A549 (cell line): ENCODE data around the gene TARM1. TPM values are rescaled to one million over a fixed set of nuclear protein-coding genes. Genes with fewer than 3 reads are reported as not detected.
"Not testable (repeated sequence)": the region's sequence is repeated elsewhere in the genome, so short reads cannot be mapped to it uniquely, and the experiment has no call there.

Experiments used
- ATAC-seq, 2 experiments: fragments of 200-7000 bp in 1 of 2; fragments of >200 bp in 1 of 2; cut with Nextera tagmentation in 1 of 2; cut with Tn5 transposase in 1 of 2; 3 replicates each; pipeline versions ENCODE4 v1.8.0 to v1.9.1; 2018 to 2020; ENCODE audit warnings: mild to moderate bottlenecking in 1 of 2, moderate library complexity in 1 of 2
- CTCF ChIA-PET: fragments of 300-600 bp; sonication (Branson Sonifier 250); formaldehyde crosslinking; extraction: SDS; loops from one replicate; lab custom pipeline; 2021; ENCODE audit warnings: antibody characterized with exemption, inconsistent platforms; lab: Yijun Ruan, JAX
- POLR2A ChIA-PET: fragments of 350-600 bp; formaldehyde crosslinking; extraction: SDS; loops from one replicate; lab custom pipeline; 2021; ENCODE audit warnings: antibody characterized with exemption, inconsistent platforms; lab: Yijun Ruan, JAX
- DNase-seq, 2 experiments: peaks; one replicate each; pipeline versions ENCODE4 v3.0.0 to v3.0.0-alpha.2; 2011 to 2016; ENCODE audit warnings: low read depth in 1 of 2, low spot score in 1 of 2
- FAIRE-seq: peaks from 2 replicates; lab custom pipeline; 2011; peaks lifted over from hg19 to GRCh38; lab: Jason Lieb, UNC
- H3K27ac ChIP-seq, 2 experiments: fragments of >200 bp; sonication (Bioruptor Twin); formaldehyde crosslinking; 3 replicates each; pipeline ENCODE4 v1.5.1; 2016 to 2017
- H3K4me1 ChIP-seq: fragments of >200 bp; sonication (Bioruptor Twin); formaldehyde crosslinking; 3 replicates; pipeline ENCODE4 v1.6.1; 2016
- H3K4me2 ChIP-seq: fragments of >200 bp; sonication (Bioruptor Twin); formaldehyde crosslinking; 3 replicates; pipeline ENCODE4 v1.6.1; 2016
- H3K4me3 ChIP-seq: fragments of >200 bp; sonication (Bioruptor Twin); formaldehyde crosslinking; 3 replicates; pipeline ENCODE4 v1.5.1; 2016
- H3K9me3 ChIP-seq: fragments of >200 bp; sonication (Bioruptor Twin); formaldehyde crosslinking; 3 replicates; pipeline ENCODE4 v1.6.1; 2016
- BHLHE40 ChIP-seq: IDR thresholded peaks from 2 replicates; pipeline ENCODE4 v1.6.1; 2012; ENCODE audit warnings: low read depth, low read length, inconsistent platforms
- CEBPB ChIP-seq, 2 experiments: fragments of >200 bp in 1 of 2; sonication (Bioruptor Twin) in 1 of 2; formaldehyde crosslinking in 1 of 2; IDR thresholded peaks; 2 replicates each; pipeline ENCODE4 v1.6.1; 2012 to 2016
- CHD2 ChIP-seq: fragments of 150-350 bp; IDR thresholded peaks from 2 replicates; pipeline ENCODE4 v1.6.1; 2014; ENCODE audit warnings: low read length; ENCODE audit not compliant: partially characterized antibody
- E2F6 ChIP-seq: IDR thresholded peaks from 2 replicates; pipeline ENCODE4 v1.6.1; 2012; ENCODE audit warnings: low read depth, borderline replicate concordance
- EHF ChIP-seq: fragments of 250-450 bp; sonication (Bioruptor Pico); IDR thresholded peaks from 2 replicates; pipeline ENCODE4 v1.5.0; 2020; ENCODE audit warnings: mild to moderate bottlenecking
- EHMT2 ChIP-seq: fragments of 200-600 bp; sonication (generic); IDR thresholded peaks from 2 replicates; pipeline ENCODE4 v1.6.1; 2016; ENCODE audit warnings: antibody characterized with exemption, low read depth, mild to moderate bottlenecking, moderate library complexity
- HES2 ChIP-seq: fragments of >200 bp; sonication (Bioruptor Twin); formaldehyde crosslinking; IDR thresholded peaks from 2 replicates; pipeline ENCODE4 v1.6.1; 2016
- HOXA7 ChIP-seq: fragments of 250-450 bp; sonication (Bioruptor Pico); IDR thresholded peaks from 2 replicates; pipeline ENCODE4 v1.5.0; 2020; ENCODE audit warnings: mild to moderate bottlenecking, moderate library complexity
- HOXB5 ChIP-seq: fragments of 250-450 bp; sonication (Bioruptor Pico); IDR thresholded peaks from 2 replicates; pipeline ENCODE4 v1.5.0; 2020; ENCODE audit warnings: mild to moderate bottlenecking, moderate library complexity
- JUN ChIP-seq, 2 experiments: fragments of >200 bp; sonication (Bioruptor Twin); formaldehyde crosslinking; IDR thresholded peaks; 2 replicates in 1 of 2; 3 replicates in 1 of 2; pipeline ENCODE4 v1.6.1; 2016 to 2017
- KDM1A ChIP-seq: fragments of 200-600 bp; sonication (generic); IDR thresholded peaks from 2 replicates; pipeline ENCODE4 v1.6.1; 2016; ENCODE audit warnings: low read depth, mild to moderate bottlenecking
- KDM5A ChIP-seq: fragments of 200-600 bp; sonication (generic); IDR thresholded peaks from 2 replicates; pipeline ENCODE4 v1.6.1; 2016; ENCODE audit warnings: antibody characterized with exemption, mild to moderate bottlenecking
- MAFK ChIP-seq: fragments of 450-650 bp; IDR thresholded peaks from 2 replicates; pipeline ENCODE4 v1.6.1; 2014; ENCODE audit not compliant: partially characterized antibody
- MAX ChIP-seq: IDR thresholded peaks from 2 replicates; pipeline ENCODE4 v1.6.1; 2012
- NR3C1 ChIP-seq: fragments of >200 bp; sonication (Bioruptor Twin); formaldehyde crosslinking; IDR thresholded peaks from 3 replicates; pipeline ENCODE4 v1.6.1; 2017
- POLR2A ChIP-seq: IDR thresholded peaks from 2 replicates; pipeline ENCODE4 v1.6.1; 2012; ENCODE audit warnings: mild to moderate bottlenecking, low read length
- POLR2AphosphoS2 ChIP-seq: conservative IDR thresholded peaks from 2 replicates; pipeline ENCODE4 v1.6.1; 2012; ENCODE audit warnings: low read length, improper control_type of control experiment, inconsistent platforms
- RAD21 ChIP-seq, 2 experiments: fragments of >200 bp in 1 of 2; sonication (Bioruptor Twin) in 1 of 2; formaldehyde crosslinking in 1 of 2; IDR thresholded peaks in 1 of 2; conservative IDR thresholded peaks in 1 of 2; 2 replicates in 1 of 2; 3 replicates in 1 of 2; pipeline ENCODE4 v1.6.1; 2012 to 2018; ENCODE audit warnings: inconsistent platforms in 1 of 2
- RCOR1 ChIP-seq: fragments of 150-350 bp; IDR thresholded peaks from 2 replicates; pipeline ENCODE4 v1.6.1; 2014; ENCODE audit warnings: antibody characterized with exemption, low read length, low read depth
- RFX5 ChIP-seq: fragments of 450-650 bp; IDR thresholded peaks from 2 replicates; pipeline ENCODE4 v1.7.1; 2014; ENCODE audit warnings: antibody characterized with exemption, mild to moderate bottlenecking, moderate library complexity
- SMC3 ChIP-seq: fragments of >200 bp; sonication (Bioruptor Twin); formaldehyde crosslinking; IDR thresholded peaks from 3 replicates; pipeline ENCODE4 v1.6.1; 2018; ENCODE audit warnings: inconsistent platforms
- TP53 ChIP-seq: fragments of 250-450 bp; sonication (Bioruptor Pico); IDR thresholded peaks from 2 replicates; pipeline ENCODE4 v1.5.0; 2021; ENCODE audit warnings: mild to moderate bottlenecking, moderate library complexity
- ZSCAN20 ChIP-seq: fragments of 250-450 bp; sonication (Bioruptor Pico); IDR thresholded peaks from 2 replicates; pipeline ENCODE4 v1.8.0; 2022; ENCODE audit warnings: mild to moderate bottlenecking, moderate library complexity
- WGBS: methylation state at CpG from one replicate; pipeline ENCODE4 v1.1.6; 2017; ENCODE audit errors: missing lambda C conversion rate; 5-methylcytosine and 5-hydroxymethylcytosine counted together
- polyA plus RNA-seq, 4 experiments: library from polyadenylated mRNA; depleted of rRNA in 3 of 4; stranded (reverse); fragments of >200 nt; fragmentation: RNase III in 1 of 4; extraction: RNeasy Plus Mini Kit Qiagen cat#74134 plus additional on column Dnase treatment in 1 of 4; gene quantifications; 2 replicates in 3 of 4; 3 replicates in 1 of 4; pipeline ENCODE4 v1.2.3, GENCODE V29; 2011 to 2017
- TF ChIP-seq, protein P1 (sequence below): IDR thresholded peaks from 2 replicates; pipeline ENCODE4 v1.6.1; 2012

The TARM1 gene
- polyA plus RNA-seq, 2 of the 4 experiments (the other 2 are of a cell fraction) = not detected

DNA sequence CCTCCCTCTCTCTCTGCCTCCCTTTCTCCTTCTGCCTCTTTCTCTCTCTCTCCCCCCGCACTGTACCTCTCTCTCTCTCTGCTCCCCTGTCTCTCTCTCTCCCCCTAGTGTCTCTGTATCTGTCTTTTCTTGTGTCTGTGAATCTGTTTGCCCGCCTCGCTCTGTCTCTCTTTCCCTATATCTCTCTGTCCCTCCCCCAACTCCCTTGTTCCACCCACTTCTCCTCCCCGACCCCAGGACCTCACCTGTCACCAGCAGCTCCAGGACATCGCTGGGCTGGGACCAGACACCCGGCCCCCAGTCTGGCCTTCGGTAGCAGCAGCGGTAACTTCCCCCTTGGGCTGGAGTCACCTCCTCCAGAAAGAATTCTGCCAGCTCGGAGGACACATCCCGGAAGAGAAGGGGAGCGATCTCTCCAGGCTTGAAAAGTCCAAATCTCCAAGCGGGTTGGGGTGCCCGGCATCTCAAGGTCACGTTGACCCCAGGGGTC is 15.5 kb upstream of the TARM1 start:
- 18% methylated on average over 14 of the region's 14 CpGs for WGBS
- DNase-seq (peak; percentile 68 to 79), ATAC-seq (peak; percentile 88 to 89), FAIRE-seq (no peak)
- H3K27ac ChIP-seq = peak overlapping the region; percentile 40 to 78; a peak in 5 of 6 replicates
- ChIA-PET CTCF (interaction anchor here (0.6 to 4.3 kb wide), 26 partner anchors 11 to 304 kb away, joined by 3 to 35 read pairs (median 4); partner anchors contain the start of genes PRPF31 and TFPT), POLR2A (interaction anchor here (0.7 kb wide), 2 partner anchors 18 to 32 kb away, joined by 3 to 4 read pairs; partner anchors contain the start of genes PRPF31 and TFPT)
- peak overlapping the region; percentile 33 for H3K4me3 ChIP-seq
- H3K4me2 ChIP-seq = peak overlapping the region; percentile 83
- H3K4me1 ChIP-seq = peaks cover 11% of the 10 kb centered on the region; the same call in 1 of the 3 replicates
- peaks cover 12% of the 10 kb centered on the region; the same call in 2 of the 3 replicates for H3K9me3 ChIP-seq
- TF ChIP-seq SMC3 = peak; percentile 56
- TF ChIP-seq EHF = no peak
- TF ChIP-seq RAD21 (conservative IDR thresholded peaks at IDR 0.05 in 1 of 2, IDR thresholded peaks at IDR 0.05 in 1 of 2) = peak in 1 of 2 experiments; percentile 65; a peak in 4 of 5 replicates
- peak; percentile 17; the same call in 1 of the 2 replicates for TF ChIP-seq POLR2A
- no peak for TF ChIP-seq RFX5
- TF ChIP-seq, all 56 proteins: peak for 3

DNA sequence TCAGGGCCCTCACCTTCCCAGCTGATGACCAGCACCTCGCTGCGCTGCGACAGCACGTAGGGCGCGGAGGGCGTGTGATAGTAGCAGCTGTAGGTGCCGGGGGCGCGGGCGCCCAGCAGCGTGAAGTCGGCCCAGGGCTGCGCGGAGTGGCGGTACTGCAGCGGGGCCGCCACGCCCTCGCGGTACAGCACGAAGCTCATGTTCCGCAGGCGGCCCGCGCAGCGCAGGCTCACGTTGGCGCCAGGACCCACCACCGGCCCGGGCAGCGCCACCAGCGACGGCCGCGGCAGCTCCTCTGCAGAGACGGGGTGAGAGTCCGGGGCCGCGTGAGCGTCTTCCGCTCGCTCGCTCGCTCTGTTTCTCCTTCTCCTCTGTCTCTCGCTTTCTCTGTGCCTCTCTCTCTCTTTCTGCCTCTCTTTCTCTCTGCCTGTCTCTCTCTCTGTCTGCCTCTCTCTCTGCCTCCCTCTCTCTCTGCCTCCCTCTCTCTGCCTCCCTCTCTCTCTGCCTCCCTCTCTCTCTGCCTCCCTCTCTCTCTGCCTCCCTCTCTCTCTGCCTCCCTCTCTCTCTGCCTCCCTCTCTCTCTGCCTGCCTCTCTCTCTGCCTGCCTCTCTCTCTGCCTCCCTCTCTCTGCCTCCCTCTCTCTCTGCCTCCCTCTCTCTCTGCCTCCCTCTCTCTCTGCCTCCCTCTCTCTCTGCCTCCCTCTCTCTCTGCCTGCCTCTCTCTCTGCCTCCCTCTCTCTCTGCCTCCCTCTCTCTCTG is 14.9 kb upstream of the TARM1 start:
- 0 out of 2 replicates have a peak, but pooled peaks have one; percentile 34 for TF ChIP-seq TP53
- peak; percentile 94 for TF ChIP-seq MAX
- TF ChIP-seq E2F6 = peak; percentile 91
- Histone ChIP-seq H3K4me1 (peaks cover 11% of the 10 kb centered on the region; the same call in 1 of the 3 replicates), H3K4me3 (peak overlapping the region; percentile 33), H3K27ac (peak overlapping the region; percentile 40 to 78; a peak in 5 of 6 replicates), H3K4me2 (peak overlapping the region; percentile 83), H3K9me3 (peaks cover 12% of the 10 kb centered on the region; the same call in 2 of the 3 replicates)
- ATAC-seq (peak; percentile 79 to 81), DNase-seq (peak; percentile 50 to 62)
- CTCF ChIA-PET = interaction anchor here (0.6 to 4.3 kb wide), 23 partner anchors 10 to 303 kb away, joined by 3 to 35 read pairs (median 5); no protein-coding TSS in a partner anchor
- 41% methylated on average over 38 of the region's 46 CpGs for WGBS
- POLR2A ChIA-PET = interaction anchor here (0.7 kb wide), 1 partner anchor 31 kb away, joined by 3 read pairs; no protein-coding TSS in a partner anchor
- not testable (repeated sequence) for FAIRE-seq

DNA sequence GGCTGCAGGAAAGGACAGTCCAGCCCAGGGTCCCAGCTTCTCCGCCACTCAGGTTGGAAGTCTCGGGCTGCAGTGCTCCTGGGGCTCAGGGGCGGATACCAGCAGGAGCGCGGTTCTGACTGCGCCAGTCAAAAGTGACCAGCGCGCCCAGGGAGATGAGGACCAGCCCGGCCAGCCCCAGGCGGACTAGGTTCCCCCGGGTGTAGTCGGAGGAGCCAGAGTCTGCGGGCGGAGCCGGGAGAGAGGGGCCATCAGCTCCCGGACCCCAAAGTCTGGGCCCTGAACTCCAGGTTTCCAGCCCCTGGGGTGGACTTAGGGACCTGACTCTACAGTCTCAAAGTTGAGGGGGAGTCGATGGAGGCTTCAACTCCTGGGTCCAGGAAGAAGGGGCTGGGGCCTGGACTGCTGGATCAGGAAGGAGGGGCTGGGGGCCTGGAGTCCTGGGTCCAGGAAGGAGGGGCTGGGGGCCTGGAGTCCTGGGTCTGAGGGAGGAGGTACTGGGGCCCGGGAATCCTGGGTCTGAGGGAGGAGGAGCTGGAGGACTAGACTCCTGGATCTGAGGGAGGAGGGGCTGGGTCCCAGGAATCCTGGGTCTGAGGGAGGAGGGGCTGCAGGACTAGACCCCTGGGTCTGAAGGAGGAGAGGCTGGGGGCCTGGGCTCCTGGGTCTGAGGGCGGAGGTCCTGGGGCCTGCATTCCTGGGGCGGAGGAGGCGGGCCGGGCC is 14.1 kb upstream of the TARM1 start:
- 91% methylated on average over 22 of the region's 22 CpGs for WGBS
- no peak for TF ChIP-seq RCOR1
- TF ChIP-seq ZSCAN20 (CRISPR knock-in tag) = no peak
- TF ChIP-seq CEBPB (IDR thresholded peaks at IDR 0.05) = no peak
- TF ChIP-seq MAFK = no peak
- no peak for TF ChIP-seq EHMT2
- no peak for TF ChIP-seq POLR2AphosphoS2
- TF ChIP-seq SMC3 = no peak
- Histone ChIP-seq H3K4me2 (peak overlapping the region; percentile 83), H3K4me1 (peaks cover 11% of the 10 kb centered on the region; the same call in 1 of the 3 replicates), H3K9me3 (peaks cover 12% of the 10 kb centered on the region; the same call in 2 of the 3 replicates), H3K4me3 (peak overlapping the region; percentile 33), H3K27ac (peak overlapping the region; percentile 40 to 78; a peak in 5 of 6 replicates)
- FAIRE-seq (no peak), ATAC-seq (no peak), DNase-seq (no peak)
- ChIA-PET CTCF (interaction anchor here (0.6 to 4.3 kb wide), 17 partner anchors 9 to 303 kb away, joined by 3 to 25 read pairs (median 5); no protein-coding TSS in a partner anchor), POLR2A (no interaction called here)

- no peak for ATAC-seq
- TF ChIP-seq EHMT2 (no peak), HES2 (no peak), KDM5A (no peak), HOXA7 (no peak), SMC3 (no peak), CHD2 (no peak), NR3C1 (no peak), HOXB5 (CRISPR knock-in tag) (no peak), RCOR1 (no peak), KDM1A (no peak), MAFK (no peak), BHLHE40 (no peak), JUN (IDR thresholded peaks at IDR 0.05) (no peak), RAD21 (conservative IDR thresholded peaks at IDR 0.05 in 1 of 2, IDR thresholded peaks at IDR 0.05 in 1 of 2) (no peak), RFX5 (no peak)
- TF ChIP-seq, protein P1, sequence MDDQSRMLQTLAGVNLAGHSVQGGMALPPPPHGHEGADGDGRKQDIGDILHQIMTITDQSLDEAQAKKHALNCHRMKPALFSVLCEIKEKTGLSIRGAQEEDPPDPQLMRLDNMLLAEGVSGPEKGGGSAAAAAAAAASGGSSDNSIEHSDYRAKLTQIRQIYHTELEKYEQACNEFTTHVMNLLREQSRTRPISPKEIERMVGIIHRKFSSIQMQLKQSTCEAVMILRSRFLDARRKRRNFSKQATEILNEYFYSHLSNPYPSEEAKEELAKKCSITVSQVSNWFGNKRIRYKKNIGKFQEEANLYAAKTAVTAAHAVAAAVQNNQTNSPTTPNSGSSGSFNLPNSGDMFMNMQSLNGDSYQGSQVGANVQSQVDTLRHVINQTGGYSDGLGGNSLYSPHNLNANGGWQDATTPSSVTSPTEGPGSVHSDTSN = no peak
- TF ChIP-seq, all 56 proteins: peak for 0
- Histone ChIP-seq H3K4me3 (no peak overlapping the region), H3K27ac (no peak overlapping the region), H3K4me1 (peaks cover 11% of the 10 kb centered on the region; the same call in 1 of the 3 replicates), H3K9me3 (peaks cover 12% of the 10 kb centered on the region; the same call in 2 of the 3 replicates), H3K4me2 (no peak overlapping the region)
- POLR2A ChIA-PET = no interaction called here
- FAIRE-seq = peak; percentile 56
- CTCF ChIA-PET = interaction anchor here (0.9 to 4.3 kb wide), 8 partner anchors 11 to 302 kb away, joined by 3 to 25 read pairs (median 6); no protein-coding TSS in a partner anchor
- 85% methylated on average over 17 of the region's 17 CpGs for WGBS
- no peak for DNase-seq
These were observed 13.3 kb upstream of the TARM1 start for GRCh38 chr19:54094426-54095000.
